ENCODE measurements around the gene ATOSA.
A peak's percentile ranks its signal among the peaks of the same experiment; 100 is the strongest.

ATOSA gene

GRCh38 chr15:52651868-52652267 lies 27.3 kb downstream of the ATOSA start:
- DNase-seq: peak; percentile 41

DNA sequence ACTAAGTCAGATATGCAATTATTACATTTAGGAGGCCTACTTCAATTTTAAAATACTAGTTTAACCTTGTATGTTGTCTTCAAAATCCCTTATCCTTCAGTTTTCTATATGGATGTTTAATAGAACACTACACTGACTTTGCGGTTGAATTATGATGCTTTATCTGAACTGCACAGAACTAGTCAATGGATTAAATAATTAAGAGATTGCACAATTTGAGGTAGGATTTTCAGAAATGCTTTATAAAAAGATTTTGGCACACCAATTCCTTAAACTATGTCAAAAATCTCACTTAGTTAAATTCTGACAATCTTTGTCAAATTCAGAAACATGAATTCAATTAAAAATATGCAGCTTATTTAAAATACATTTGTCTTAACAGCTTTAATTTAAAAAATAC lies 28.1 kb downstream of the ATOSA start:
- no peak for DNase-seq

DNA sequence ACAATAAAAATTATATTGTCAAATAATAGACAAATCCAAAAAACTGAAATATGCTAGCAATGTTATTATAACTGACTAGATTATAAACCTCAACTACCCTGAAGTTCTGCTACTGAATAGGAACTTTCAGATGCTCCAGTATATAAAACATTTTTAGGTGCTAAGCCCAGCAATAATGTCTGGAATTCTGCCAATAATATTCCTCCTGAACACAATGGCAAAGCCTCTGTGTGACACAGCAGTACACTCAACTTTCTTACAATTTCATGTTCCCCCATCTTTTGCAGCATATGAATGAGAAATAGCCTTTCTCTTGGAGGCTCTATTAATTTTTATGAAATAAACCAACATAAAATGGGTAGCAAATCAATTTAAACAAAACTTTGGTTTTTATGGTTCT lies 29.5 kb downstream of the ATOSA start:
- DNase-seq: no peak

DNA sequence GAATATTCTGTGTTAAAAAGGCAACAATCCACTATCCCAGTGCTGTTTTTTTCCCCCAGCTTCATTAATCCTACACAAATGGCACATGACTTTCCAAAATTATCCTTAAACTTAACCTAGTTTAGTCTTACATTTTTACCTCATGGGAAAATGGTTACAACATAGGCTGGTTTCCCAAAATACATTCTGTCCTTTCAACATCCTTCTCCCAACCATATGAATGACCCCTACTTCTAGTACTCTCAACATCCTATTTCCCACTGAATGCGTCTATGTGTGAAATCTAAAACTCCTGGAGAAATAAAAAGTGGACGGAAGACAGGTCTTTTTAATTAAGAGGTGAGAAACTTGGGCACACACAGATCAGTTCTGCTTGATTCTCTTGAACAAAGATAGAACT lies 33.3 kb downstream of the ATOSA start:
- no peak for DNase-seq

DNA sequence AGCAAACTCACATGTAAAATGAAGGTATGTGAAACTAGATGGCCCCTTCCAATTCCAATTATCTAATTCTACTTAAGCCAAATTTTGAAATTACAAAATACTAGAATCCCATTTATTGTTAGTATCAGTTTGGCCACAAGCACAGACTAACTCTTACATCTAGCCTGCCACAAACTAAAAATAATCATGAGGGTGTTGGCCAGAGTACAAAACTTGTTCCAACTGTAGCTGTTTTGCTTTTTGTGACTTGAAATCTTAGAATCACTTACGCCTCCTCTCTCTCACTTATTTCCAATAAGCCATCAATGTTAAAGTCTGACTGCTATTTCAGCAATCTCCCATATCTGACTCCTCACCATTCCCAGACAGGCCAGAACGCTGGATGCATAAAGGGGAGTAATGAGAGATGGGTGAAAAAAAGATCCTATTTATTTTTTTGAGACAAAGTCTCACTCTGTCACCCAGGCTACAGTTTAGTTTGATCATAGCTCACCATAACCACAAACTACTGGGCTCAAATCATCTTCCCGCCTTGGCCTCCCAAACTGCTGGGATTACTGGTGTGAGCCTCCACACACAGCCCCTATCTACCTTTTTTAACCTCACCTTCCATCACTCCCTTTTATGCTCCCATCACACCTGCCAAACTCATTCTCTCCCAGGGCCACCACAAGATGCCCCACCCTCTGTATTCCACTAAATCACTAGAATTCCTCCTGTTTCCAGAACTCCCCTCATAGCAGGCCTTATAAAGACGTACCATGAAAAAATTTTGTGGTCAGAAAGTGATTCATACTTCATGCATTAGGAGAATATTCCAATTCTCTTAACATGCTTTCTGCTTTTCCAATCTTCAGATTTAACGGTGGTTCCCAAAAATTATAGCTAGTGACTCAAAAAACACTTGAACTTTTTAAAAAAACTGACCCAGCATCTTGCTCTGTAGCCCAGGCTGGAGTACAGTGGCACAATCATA lies 36.5 kb downstream of the ATOSA start:
- no peak for DNase-seq

- DNase-seq: no peak
Measured at GRCh38 chr15:52636459-52636858, 42.7 kb downstream of the ATOSA start.

DNA sequence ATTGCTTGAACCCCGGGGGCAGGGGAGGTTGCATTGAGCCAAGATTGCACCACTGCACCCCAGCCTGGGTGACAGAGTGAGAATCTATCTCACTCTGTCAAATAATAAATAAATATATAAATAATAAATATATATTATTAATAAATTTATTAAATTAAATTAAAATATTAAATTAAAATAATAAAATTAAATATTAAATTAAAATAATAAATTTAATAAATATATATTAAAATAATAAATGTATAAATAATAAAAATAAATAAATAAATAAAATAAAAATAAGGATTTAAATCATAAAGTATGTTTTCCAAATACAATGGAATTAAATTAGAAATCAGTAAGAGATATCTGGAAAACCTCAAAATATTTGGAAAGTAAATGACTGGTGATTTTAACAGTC lies 43.3 kb downstream of the ATOSA start:
- no peak for DNase-seq

All from NCI-H748 treated with DMSO at 0.1 percent for 48 hours (cell line).